GM12874 (cell line): ENCODE measurements around the gene MBNL2.

Source experiments
- CTCF ChIP-seq: IDR thresholded peaks from 2 replicates; pipeline ENCODE4 v1.5.1; 2011; ENCODE audit warnings: low read depth, mild to moderate bottlenecking, control low read depth, low read length, moderate library complexity; ENCODE audit not compliant: insufficient read depth

MBNL2 gene

GRCh38 chr13:97257228-97257755 lies 35.2 kb downstream of the MBNL2 start:
- no peak for TF ChIP-seq CTCF

GRCh38 chr13:97257800-97258799 lies 36.0 kb downstream of the MBNL2 start:
- no peak for TF ChIP-seq CTCF

- no peak for TF ChIP-seq CTCF
Observed at GRCh38 chr13:97258801-97259200, 36.7 kb downstream of the MBNL2 start.

GRCh38 chr13:97259410-97259797 lies 37.3 kb downstream of the MBNL2 start:
- TF ChIP-seq CTCF = no peak

GRCh38 chr13:97259798-97260714 lies 37.9 kb downstream of the MBNL2 start:
- TF ChIP-seq CTCF = no peak

GRCh38 chr13:97261254-97262005 lies 39.3 kb downstream of the MBNL2 start:
- TF ChIP-seq CTCF = no peak
